K562 (cell line): Measurements from ENCODE around the gene AP1M1. TPM values are rescaled to one million over a fixed set of nuclear protein-coding genes. Genes with fewer than 3 reads are reported as not detected.

Experiments
- CEBPB ChIP-seq: fragments of 450-650 bp; IDR thresholded peaks from 2 replicates; pipeline ENCODE4 v1.6.1; 2016; ENCODE audit warnings: missing genetic modification characterization, missing compliant biosample characterization
- CTBP1 ChIP-seq: fragments of 450-650 bp; IDR thresholded peaks from 2 replicates; pipeline ENCODE4 v1.6.1; 2016; ENCODE audit warnings: borderline replicate concordance
- DMBX1 ChIP-seq: fragments of 250-450 bp; sonication (Bioruptor Pico); IDR thresholded peaks from 2 replicates; pipeline ENCODE4 v1.8.0; 2022; ENCODE audit warnings: inconsistent platforms, mild to moderate bottlenecking, moderate library complexity, borderline replicate concordance
- HEY1 ChIP-seq: fragments of 250-450 bp; sonication (Bioruptor Pico); IDR thresholded peaks from 2 replicates; pipeline ENCODE4 v1.5.0; 2020; ENCODE audit warnings: mild to moderate bottlenecking, moderate library complexity, borderline replicate concordance
- HNRNPK ChIP-seq: fragments of 200-400 bp; formaldehyde crosslinking; IDR thresholded peaks from one replicate; pipeline ENCODE4 v1.6.1; 2018; ENCODE audit warnings: mild to moderate bottlenecking, low read depth, low read length; ENCODE audit not compliant: poor library complexity, severe bottlenecking
- KLF13 ChIP-seq: fragments of 450-650 bp; IDR thresholded peaks from 2 replicates; pipeline ENCODE4 v1.6.1; 2016; ENCODE audit warnings: missing genetic modification characterization, low read depth, mild to moderate bottlenecking, missing compliant biosample characterization, moderate library complexity, borderline replicate concordance
- MNT ChIP-seq, 2 experiments: fragments of 450-650 bp; conservative IDR thresholded peaks; 2 replicates each; pipeline ENCODE4 v1.6.1; 2017; ENCODE audit warnings: mild to moderate bottlenecking in 2 of 2, moderate library complexity in 2 of 2
- POLR2H ChIP-seq: IDR thresholded peaks from 2 replicates; pipeline ENCODE4 v1.6.1; 2016; ENCODE audit warnings: missing genetic modification characterization, low read depth, mild to moderate bottlenecking, control low read depth, missing compliant biosample characterization, moderate library complexity
- RAD51 ChIP-seq: fragments of 450-650 bp; IDR thresholded peaks from 2 replicates; pipeline ENCODE4 v1.7.1; 2016; ENCODE audit warnings: low read depth, mild to moderate bottlenecking, borderline replicate concordance
- SAP30 ChIP-seq: fragments of 200-600 bp; sonication (generic); IDR thresholded peaks from 2 replicates; pipeline ENCODE4 v1.6.1; 2012; ENCODE audit warnings: borderline replicate concordance, low read depth, mild to moderate bottlenecking, moderate library complexity, low read length, control low read depth, inconsistent platforms; ENCODE audit not compliant: insufficient read depth, poor library complexity, severe bottlenecking
- SIN3B ChIP-seq: fragments of 450-650 bp; IDR thresholded peaks from 2 replicates; pipeline ENCODE4 v1.6.1; 2017; ENCODE audit warnings: low read depth, mild to moderate bottlenecking, moderate library complexity
- ZFP91 ChIP-seq: sonication (generic); formaldehyde crosslinking; IDR thresholded peaks from 2 replicates; pipeline ENCODE4 v1.8.0; 2022; ENCODE audit warnings: mild to moderate bottlenecking, missing genetic modification reagents
- ZNF146 ChIP-seq: IDR thresholded peaks from one replicate; pipeline ENCODE4 v1.6.1; 2018; ENCODE audit warnings: missing compliant biosample characterization; ENCODE audit not compliant: unreplicated experiment
- ZNF23 ChIP-seq: fragments of 250-450 bp; sonication (Bioruptor Pico); IDR thresholded peaks from 2 replicates; pipeline ENCODE4 v1.4.0; 2020; ENCODE audit warnings: mild to moderate bottlenecking
- polyA plus RNA-seq, 8 experiments: library from polyadenylated mRNA; depleted of rRNA in 4 of 8; stranded (reverse) in 5 of 8; unstranded in 3 of 8; fragments of >200 nt; fragmentation: Nextera tagmentation in 2 of 8; fragmentation: Illumina TruSeq in 1 of 8; extraction: Ambion mirVana in 2 of 8; extraction: Trizol in 1 of 8; gene quantifications; 2 replicates each; pipeline versions ENCODE4 v1.2.1 to v1.2.3, GENCODE V29; 2011 to 2014; ENCODE audit warnings: inconsistent platforms in 1 of 8, missing spikeins in 1 of 8
- total RNA-seq, 7 experiments: library from RNA; depleted of rRNA in 6 of 7; stranded (reverse); fragments of >200 nt in 6 of 7; fragmentation: Illumina TruSeq in 2 of 7; extraction: Trizol in 2 of 7; gene quantifications; 2 replicates each; pipeline versions ENCODE4 v1.2.1 to v1.2.3, GENCODE V29; 2011 to 2021; ENCODE audit warnings: low replicate concordance in 1 of 7
- TF ChIP-seq, protein P1 (sequence below): fragments of 450-650 bp; formaldehyde crosslinking; IDR thresholded peaks from 2 replicates; pipeline ENCODE4 v1.4.0; 2020; ENCODE audit warnings: mild to moderate bottlenecking, moderate library complexity
- TF ChIP-seq, protein P2 (sequence below), 3 experiments: fragments of 200-800 bp in 1 of 3; fragments of 250-450 bp in 1 of 3; fragments of 450-650 bp in 1 of 3; sonication (Bioruptor Pico) in 1 of 3; sonication (Bioruptor generic) in 1 of 3; formaldehyde crosslinking in 1 of 3; IDR thresholded peaks; 2 replicates each; pipeline versions ENCODE4 v1.6.1 to v1.8.0; 2016 to 2022; ENCODE audit warnings: mild to moderate bottlenecking in 2 of 3, missing genetic modification characterization in 2 of 3, missing compliant biosample characterization in 1 of 3, moderate library complexity in 1 of 3
- TF ChIP-seq, protein P3 (sequence below): fragments of 250-450 bp; sonication (Bioruptor Pico); IDR thresholded peaks from 2 replicates; pipeline ENCODE4 v1.6.1; 2021; ENCODE audit warnings: mild to moderate bottlenecking

Gene AP1M1
- total and polyA plus RNA-seq, 9 of the 15 experiments (the other 6 are each of a cell fraction or from before 2014, with no cell fraction given), result 0.87 to 56.2 (median 29.1) TPM

- TF ChIP-seq MNT (conservative IDR thresholded peaks at IDR 0.05) (peak; percentile 35 to 75; a peak in 3 of 4 replicates), POLR2H (tag) (no peak), ZFP91 (CRISPR knock-in tag) (no peak), SIN3B (0 out of 2 replicates have a peak, but pooled peaks have one; percentile 32), RAD51 (no peak), SAP30 (peak; percentile 84), CTBP1 (peak; percentile 87), DMBX1 (CRISPR knock-in tag) (peak; percentile 40; the same call in 1 of the 2 replicates), HEY1 (CRISPR knock-in tag) (no peak), ZNF23 (CRISPR knock-in tag) (no peak), CEBPB (tag) (peak; percentile 85), ZNF146 (CRISPR knock-in tag) (no peak), KLF13 (tag) (0 out of 2 replicates have a peak, but pooled peaks have one; percentile 34), HNRNPK (no peak)
- TF ChIP-seq, protein P1, sequence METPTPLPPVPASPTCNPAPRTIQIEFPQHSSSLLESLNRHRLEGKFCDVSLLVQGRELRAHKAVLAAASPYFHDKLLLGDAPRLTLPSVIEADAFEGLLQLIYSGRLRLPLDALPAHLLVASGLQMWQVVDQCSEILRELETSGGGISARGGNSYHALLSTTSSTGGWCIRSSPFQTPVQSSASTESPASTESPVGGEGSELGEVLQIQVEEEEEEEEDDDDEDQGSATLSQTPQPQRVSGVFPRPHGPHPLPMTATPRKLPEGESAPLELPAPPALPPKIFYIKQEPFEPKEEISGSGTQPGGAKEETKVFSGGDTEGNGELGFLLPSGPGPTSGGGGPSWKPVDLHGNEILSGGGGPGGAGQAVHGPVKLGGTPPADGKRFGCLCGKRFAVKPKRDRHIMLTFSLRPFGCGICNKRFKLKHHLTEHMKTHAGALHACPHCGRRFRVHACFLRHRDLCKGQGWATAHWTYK (CRISPR knock-in tag), result peak; percentile 44; the same call in 1 of the 2 replicates
- TF ChIP-seq, protein P2, sequence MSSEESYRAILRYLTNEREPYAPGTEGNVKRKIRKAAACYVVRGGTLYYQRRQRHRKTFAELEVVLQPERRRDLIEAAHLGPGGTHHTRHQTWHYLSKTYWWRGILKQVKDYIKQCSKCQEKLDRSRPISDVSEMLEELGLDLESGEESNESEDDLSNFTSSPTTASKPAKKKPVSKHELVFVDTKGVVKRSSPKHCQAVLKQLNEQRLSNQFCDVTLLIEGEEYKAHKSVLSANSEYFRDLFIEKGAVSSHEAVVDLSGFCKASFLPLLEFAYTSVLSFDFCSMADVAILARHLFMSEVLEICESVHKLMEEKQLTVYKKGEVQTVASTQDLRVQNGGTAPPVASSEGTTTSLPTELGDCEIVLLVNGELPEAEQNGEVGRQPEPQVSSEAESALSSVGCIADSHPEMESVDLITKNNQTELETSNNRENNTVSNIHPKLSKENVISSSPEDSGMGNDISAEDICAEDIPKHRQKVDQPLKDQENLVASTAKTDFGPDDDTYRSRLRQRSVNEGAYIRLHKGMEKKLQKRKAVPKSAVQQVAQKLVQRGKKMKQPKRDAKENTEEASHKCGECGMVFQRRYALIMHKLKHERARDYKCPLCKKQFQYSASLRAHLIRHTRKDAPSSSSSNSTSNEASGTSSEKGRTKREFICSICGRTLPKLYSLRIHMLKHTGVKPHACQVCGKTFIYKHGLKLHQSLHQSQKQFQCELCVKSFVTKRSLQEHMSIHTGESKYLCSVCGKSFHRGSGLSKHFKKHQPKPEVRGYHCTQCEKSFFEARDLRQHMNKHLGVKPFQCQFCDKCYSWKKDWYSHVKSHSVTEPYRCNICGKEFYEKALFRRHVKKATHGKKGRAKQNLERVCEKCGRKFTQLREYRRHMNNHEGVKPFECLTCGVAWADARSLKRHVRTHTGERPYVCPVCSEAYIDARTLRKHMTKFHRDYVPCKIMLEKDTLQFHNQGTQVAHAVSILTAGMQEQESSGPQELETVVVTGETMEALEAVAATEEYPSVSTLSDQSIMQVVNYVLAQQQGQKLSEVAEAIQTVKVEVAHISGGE (CRISPR knock-in tag; IDR thresholded peaks at IDR 0.05), result peak in 2 of 3 experiments; percentile 69 to 94; a peak in 4 of 6 replicates
- TF ChIP-seq, protein P3, sequence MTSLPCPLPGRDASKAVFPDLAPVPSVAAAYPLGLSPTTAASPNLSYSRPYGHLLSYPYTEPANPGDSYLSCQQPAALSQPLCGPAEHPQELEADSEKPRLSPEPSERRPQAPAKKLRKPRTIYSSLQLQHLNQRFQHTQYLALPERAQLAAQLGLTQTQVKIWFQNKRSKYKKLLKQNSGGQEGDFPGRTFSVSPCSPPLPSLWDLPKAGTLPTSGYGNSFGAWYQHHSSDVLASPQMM (CRISPR knock-in tag), result no peak
These were observed at the start of gene AP1M1 (continued) for GRCh38 chr19:16197622-16198369.
